SK-N-MC (cell line): ENCODE results near the gene ARID3C.

Experiments
- EZH2 ChIP-seq: fragments of 200-600 bp; sonication (generic); IDR thresholded peaks from one replicate; pipeline ENCODE4 v1.6.1; 2017; ENCODE audit warnings: antibody characterized with exemption
- FOXP2 ChIP-seq: optimal IDR thresholded peaks from 2 replicates; pipeline ENCODE3; 2011; ENCODE audit warnings: mild to moderate bottlenecking, moderate library complexity; ENCODE audit not compliant: insufficient read depth; ENCODE audit errors: extremely low read length, control extremely low read depth
- POLR2AphosphoS5 ChIP-seq: IDR thresholded peaks from 2 replicates; pipeline ENCODE4 v1.6.1; 2012; ENCODE audit warnings: mild to moderate bottlenecking, low read depth, low read length, borderline replicate concordance

DNA sequence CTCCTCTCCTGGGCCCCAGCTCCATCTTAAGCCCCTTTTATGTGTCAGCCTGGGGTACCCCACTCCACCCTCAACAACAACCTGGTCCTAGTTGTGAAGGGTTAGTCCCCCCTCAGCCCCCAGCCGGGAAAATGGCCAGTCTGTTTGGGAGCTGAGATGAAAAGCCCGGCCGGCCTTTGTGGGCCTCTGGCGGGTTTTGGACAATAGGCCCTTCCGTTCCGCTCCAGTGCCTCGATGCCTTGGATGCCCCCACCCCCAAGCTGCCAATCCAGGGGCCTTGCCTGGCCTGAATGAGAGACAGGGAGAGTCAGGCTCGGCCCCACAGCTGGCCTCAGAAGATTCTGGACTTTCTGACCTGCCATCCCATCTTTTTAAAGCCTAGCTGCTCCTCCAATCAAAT is 48.5 kb downstream of the ARID3C start:
- TF ChIP-seq EZH2 (no peak), POLR2AphosphoS5 (no peak), FOXP2 (no peak)
